Left lung (tissue), 10 donors: ENCODE measurements around the gene TMEM54. TPM values are rescaled to one million over a fixed set of nuclear protein-coding genes. Genes with fewer than 3 reads are reported as not detected.
A peak's percentile ranks its signal among the peaks of the same experiment; 100 is the strongest.

Experiments
- ATAC-seq: fragments of 200-7000 bp; cut with Tn5 transposase; one replicate; pipeline ENCODE4 v1.9.1; 2020; ENCODE audit warnings: moderate library complexity
- DNase-seq, 4 donors: peaks; one replicate each; pipeline ENCODE4 v3.0.0-alpha.2; 2013 to 2020
- H3K27ac ChIP-seq, 2 donors: fragments of 200-600 bp; sonication (generic) in 1 of 2; one replicate each; pipeline versions ENCODE4 v1.5.0 to v1.8.0; 2020 to 2021
- H3K27me3 ChIP-seq, 2 donors: fragments of 200-600 bp; sonication (generic) in 1 of 2; one replicate each; pipeline versions ENCODE4 v1.5.0 to v1.8.0; 2020 to 2021
- H3K36me3 ChIP-seq, 2 donors: fragments of 200-600 bp; sonication (generic) in 1 of 2; one replicate each; pipeline versions ENCODE4 v1.5.0 to v1.8.0; 2020 to 2021
- H3K4me1 ChIP-seq, 2 donors: fragments of 200-600 bp; one replicate each; pipeline ENCODE4 v1.8.0; 2021
- H3K4me3 ChIP-seq, 2 donors: fragments of 200-600 bp; sonication (generic) in 1 of 2; one replicate each; pipeline versions ENCODE4 v1.5.0 to v1.8.0; 2020 to 2021; ENCODE audit warnings: mild to moderate bottlenecking in 1 of 2
- H3K9me3 ChIP-seq, 2 donors: fragments of 200-600 bp; sonication (generic) in 1 of 2; one replicate each; pipeline versions ENCODE4 v1.5.0 to v1.8.0; 2020 to 2021
- intact Hi-C, 2 donors: fragments of 100-400 bp; cut with DNase I; formaldehyde crosslinking; loops; one replicate each; pipeline versions ENCODE4 v1.11.2 to v1.14.2; 2022
- polyA plus RNA-seq, 6 donors: library from polyadenylated mRNA; unstranded; fragments of 120-200 nt; gene quantifications; one replicate each; pipeline ENCODE4 v1.2.1, GENCODE V29; 2013; ENCODE audit not compliant: insufficient read length in 6 of 6
- total RNA-seq, 2 donors: library from RNA; stranded (reverse); fragmentation: NEBNext Ultra II Directional; extraction: Animal tissue kit (Norgen Biotek cat#: 25700); gene quantifications; one replicate each; pipeline ENCODE4 v1.2.1, GENCODE V29; 2021
- TF ChIP-seq, protein P1 (sequence below), 2 donors: fragments of 200-600 bp; sonication (generic) in 1 of 2; IDR thresholded peaks; one replicate each; pipeline versions ENCODE4 v1.5.0 to v1.8.0; 2021; ENCODE audit warnings: antibody characterized with exemption in 2 of 2
- donor health status: DM: no; HTN: yes; CAD: no.
- donor health status: DM: no; HTN: no; CAD: no.

Gene TMEM54
- total and polyA plus RNA-seq, 8 donors, result 22.4 to 87.0 (median 23.1) TPM

DNA sequence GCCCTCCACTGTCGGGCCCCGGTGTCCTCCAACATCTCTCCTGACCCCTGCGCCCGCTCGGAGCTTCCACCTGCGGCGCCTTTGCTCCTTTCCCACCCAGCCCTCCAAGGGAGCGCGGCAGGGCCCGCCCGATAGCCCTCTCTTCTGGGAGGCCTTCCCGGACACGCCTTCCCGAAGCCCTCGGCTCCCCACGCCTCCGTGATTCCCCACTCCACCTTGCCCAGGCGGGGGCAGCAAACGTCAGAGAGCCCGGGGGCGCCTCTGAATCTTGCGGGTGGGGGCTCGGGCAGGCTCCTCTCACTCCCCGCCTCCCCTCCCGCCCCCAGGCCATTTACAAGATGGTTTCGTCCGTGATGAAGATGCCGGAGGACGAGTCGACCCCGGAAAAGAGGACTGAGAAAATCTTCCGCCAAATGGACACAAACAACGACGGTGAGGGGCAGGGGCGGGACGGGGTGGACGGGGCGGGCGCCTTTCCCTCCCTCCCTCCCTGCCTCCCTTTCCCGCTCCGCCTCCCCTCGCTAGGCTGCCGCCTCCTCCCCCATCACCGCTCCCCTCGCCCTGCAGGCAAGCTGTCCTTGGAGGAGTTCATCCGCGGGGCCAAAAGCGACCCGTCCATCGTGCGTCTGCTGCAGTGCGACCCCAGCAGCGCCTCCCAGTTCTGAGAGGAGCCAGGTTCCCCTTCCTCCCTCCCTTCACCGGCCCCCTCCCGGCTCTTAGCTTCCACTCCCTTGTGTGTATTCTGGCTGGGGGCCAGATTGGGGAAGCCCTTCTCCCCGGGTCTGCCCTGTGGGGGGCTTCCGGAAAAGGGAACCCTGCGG lies 7.8 kb downstream of the TMEM54 start:
- TF ChIP-seq, protein P1, sequence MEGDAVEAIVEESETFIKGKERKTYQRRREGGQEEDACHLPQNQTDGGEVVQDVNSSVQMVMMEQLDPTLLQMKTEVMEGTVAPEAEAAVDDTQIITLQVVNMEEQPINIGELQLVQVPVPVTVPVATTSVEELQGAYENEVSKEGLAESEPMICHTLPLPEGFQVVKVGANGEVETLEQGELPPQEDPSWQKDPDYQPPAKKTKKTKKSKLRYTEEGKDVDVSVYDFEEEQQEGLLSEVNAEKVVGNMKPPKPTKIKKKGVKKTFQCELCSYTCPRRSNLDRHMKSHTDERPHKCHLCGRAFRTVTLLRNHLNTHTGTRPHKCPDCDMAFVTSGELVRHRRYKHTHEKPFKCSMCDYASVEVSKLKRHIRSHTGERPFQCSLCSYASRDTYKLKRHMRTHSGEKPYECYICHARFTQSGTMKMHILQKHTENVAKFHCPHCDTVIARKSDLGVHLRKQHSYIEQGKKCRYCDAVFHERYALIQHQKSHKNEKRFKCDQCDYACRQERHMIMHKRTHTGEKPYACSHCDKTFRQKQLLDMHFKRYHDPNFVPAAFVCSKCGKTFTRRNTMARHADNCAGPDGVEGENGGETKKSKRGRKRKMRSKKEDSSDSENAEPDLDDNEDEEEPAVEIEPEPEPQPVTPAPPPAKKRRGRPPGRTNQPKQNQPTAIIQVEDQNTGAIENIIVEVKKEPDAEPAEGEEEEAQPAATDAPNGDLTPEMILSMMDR (IDR thresholded peaks at IDR 0.05), result peak in 1 of 2 donors; percentile 5
- Histone ChIP-seq H3K27ac (no peak overlapping the region), H3K4me1 (peaks cover 0 to 13% of the 10 kb centered on the region in 2 donors), H3K4me3 (peak overlapping the region; percentile 27 to 32), H3K36me3 (no peaks in the 10 kb centered on the region), H3K27me3 (peaks cover 17 to 77% of the 10 kb centered on the region in 2 donors), H3K9me3 (no peaks in the 10 kb centered on the region)
- intact Hi-C loops, result no loop called here
- DNase-seq (peak in 1 of 4 donors; percentile 82), ATAC-seq (peak; percentile 65)

GRCh38 chr1:32892368-32893197 lies 8.6 kb downstream of the TMEM54 start:
- DNase-seq (peak in 1 of 4 donors; percentile 82), ATAC-seq (peak; percentile 39)
- Histone ChIP-seq H3K4me1 (peaks cover 0 to 13% of the 10 kb centered on the region in 2 donors), H3K27ac (no peak overlapping the region), H3K27me3 (peaks cover 21 to 77% of the 10 kb centered on the region in 2 donors), H3K4me3 (peak overlapping the region; percentile 27 to 32), H3K9me3 (no peaks in the 10 kb centered on the region), H3K36me3 (no peaks in the 10 kb centered on the region)
- intact Hi-C loops, result no loop called here
- TF ChIP-seq, protein P1 (IDR thresholded peaks at IDR 0.05), result peak in 1 of 2 donors; percentile 55

DNA sequence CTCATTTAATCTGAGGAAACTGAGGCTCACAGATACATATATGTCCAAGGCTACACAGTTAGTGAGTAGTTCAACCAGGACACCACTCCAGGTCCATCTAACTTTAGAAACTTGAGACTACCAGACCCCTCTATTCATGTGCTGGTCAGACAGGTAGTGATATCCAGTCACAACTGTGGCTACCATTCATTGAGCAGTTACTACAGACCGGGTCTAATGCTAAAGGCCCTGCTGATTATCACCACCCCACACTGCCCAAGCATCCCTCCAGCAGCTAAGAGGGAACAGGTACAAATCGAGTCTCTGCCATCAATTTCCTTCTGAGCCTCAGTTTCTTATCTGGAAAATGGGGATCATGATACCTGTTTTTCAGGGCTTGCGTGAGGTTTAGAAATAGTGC lies 9.6 kb downstream of the TMEM54 start:
- DNase-seq (no peak), ATAC-seq (no peak)
- intact Hi-C loops, result no loop called here
- Histone ChIP-seq H3K4me3 (no peak overlapping the region), H3K27ac (no peak overlapping the region), H3K36me3 (no peaks in the 10 kb centered on the region), H3K9me3 (no peaks in the 10 kb centered on the region), H3K27me3 (peaks cover 28 to 85% of the 10 kb centered on the region in 2 donors), H3K4me1 (peaks cover 0 to 13% of the 10 kb centered on the region in 2 donors)
- TF ChIP-seq, protein P1 (IDR thresholded peaks at IDR 0.05), result no peak

DNA sequence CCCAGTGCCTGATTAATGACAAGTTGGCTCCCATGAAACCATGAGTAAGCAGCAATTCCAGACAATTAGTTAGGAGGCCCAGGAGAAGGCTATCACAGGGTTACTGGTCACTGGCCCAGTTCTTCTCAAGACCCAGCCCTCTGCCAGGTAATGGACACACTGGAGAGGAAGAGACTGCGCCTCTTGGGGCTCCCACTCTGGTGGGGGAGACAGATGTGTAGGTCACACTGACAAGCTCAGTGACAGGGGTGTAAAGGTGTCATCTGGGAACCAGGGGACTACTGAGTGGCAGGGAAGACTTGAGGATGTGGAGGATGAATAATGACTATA lies 10.0 kb downstream of the TMEM54 start:
- TF ChIP-seq, protein P1 (IDR thresholded peaks at IDR 0.05), result no peak
- no peaks in the 10 kb centered on the region for H3K9me3 ChIP-seq
- H3K4me1 ChIP-seq, result peaks cover 0 to 13% of the 10 kb centered on the region in 2 donors
- no peak for ATAC-seq
- no peak overlapping the region for H3K4me3 ChIP-seq
- no peaks in the 10 kb centered on the region for H3K36me3 ChIP-seq
- intact Hi-C loops, result no loop called here
- peaks cover 33 to 90% of the 10 kb centered on the region in 2 donors for H3K27me3 ChIP-seq
- DNase-seq, result no peak
- H3K27ac ChIP-seq, result no peak overlapping the region
